Lung (tissue), 12 donors: Measurements from ENCODE around the gene TMEM272. TPM values are rescaled to one million over a fixed set of nuclear protein-coding genes. Genes with fewer than 3 reads are reported as not detected.
A peak's percentile ranks its signal among the peaks of the same experiment; 100 is the strongest.

Source experiments
- ATAC-seq: fragments of 200-7000 bp; cut with Tn5 transposase; one replicate; pipeline ENCODE4 v1.9.1; 2020; ENCODE audit warnings: moderate number of reproducible peaks; ENCODE audit not compliant: insufficient read depth, low FRiP score
- DNase-seq, 3 donors: peaks; one replicate each; pipeline ENCODE4 v3.0.0-alpha.2; 2013 to 2017
- H3K27ac ChIP-seq, 2 donors: one replicate each; pipeline ENCODE4 v1.5.1; 2013; ENCODE audit warnings: mild to moderate bottlenecking in 2 of 2, moderate library complexity in 2 of 2, control low read depth in 1 of 2, inconsistent platforms in 1 of 2, low read depth in 1 of 2, low read length in 1 of 2
- H3K27me3 ChIP-seq, 3 donors: one replicate each; pipeline ENCODE4 v1.5.1; 2013; ENCODE audit warnings: low read length in 2 of 3; ENCODE audit not compliant: control insufficient read depth in 3 of 3, insufficient read depth in 3 of 3
- H3K36me3 ChIP-seq, 4 donors: one replicate each; pipeline ENCODE4 v1.5.1; 2013; ENCODE audit warnings: low read length in 4 of 4, mild to moderate bottlenecking in 1 of 4, moderate library complexity in 1 of 4; ENCODE audit not compliant: control insufficient read depth in 4 of 4, insufficient read depth in 4 of 4
- H3K4me1 ChIP-seq, 5 donors: one replicate each; pipeline ENCODE4 v1.5.1; 2013; ENCODE audit warnings: low read length in 5 of 5, mild to moderate bottlenecking in 2 of 5, moderate library complexity in 1 of 5; ENCODE audit not compliant: control insufficient read depth in 5 of 5, insufficient read depth in 5 of 5
- H3K4me3 ChIP-seq: one replicate; pipeline ENCODE4 v1.5.1; 2013; ENCODE audit warnings: mild to moderate bottlenecking, control low read depth, moderate library complexity
- H3K9ac ChIP-seq, 2 donors: one replicate each; pipeline ENCODE4 v1.5.1; 2013; ENCODE audit warnings: low read length in 2 of 2, control low read depth in 1 of 2; ENCODE audit not compliant: insufficient read depth in 1 of 2
- H3K9me3 ChIP-seq, 4 donors: one replicate each; pipeline ENCODE4 v1.5.1; 2013; ENCODE audit warnings: low read length in 3 of 4, mild to moderate bottlenecking in 1 of 4, moderate library complexity in 1 of 4; ENCODE audit not compliant: control insufficient read depth in 4 of 4, insufficient read depth in 3 of 4
- CTCF ChIP-seq: IDR thresholded peaks from 2 replicates; pipeline ENCODE4 v1.5.1; 2012; ENCODE audit warnings: mild to moderate bottlenecking; ENCODE audit errors: control extremely low read depth, extremely low read depth
- WGBS, 2 donors: extraction: QIAGEN DNeasy Blood & Tissue Kit; methylation state at CpG; one replicate each; pipeline ENCODE4 v1.1.7; 2013; 5-methylcytosine and 5-hydroxymethylcytosine counted together
- polyA plus RNA-seq, 2 donors: library from polyadenylated mRNA; stranded (reverse); fragments of 200-250 nt; gene quantifications; one replicate each; pipeline ENCODE4 v1.2.1, GENCODE V29; 2013
- total RNA-seq, 2 donors: library from RNA; depleted of rRNA in 1 of 2; stranded (reverse); fragments of >200 nt in 1 of 2; gene quantifications; one replicate each; pipeline ENCODE4 v1.2.1, GENCODE V29; 2014 to 2021
- donor health status: control.
- donor health status: control.
- donor health status: Bipolar disorder and iron deficiency.
- donor health status: healthy.
- donor health status: DM: yes; HTN: yes; CAD: no.

TMEM272 gene
- total and polyA plus RNA-seq, 4 donors, result 0.08 to 0.55 (median 0.09) TPM

- ATAC-seq (no peak), DNase-seq (peak in 1 of 3 donors; percentile 46)
- Histone ChIP-seq H3K27me3 (no peaks in the 10 kb centered on the region), H3K4me1 (peaks cover 5 to 20% (median 15%) of the 10 kb centered on the region in 5 donors), H3K9me3 (no peaks in the 10 kb centered on the region), H3K9ac (no peak overlapping the region), H3K27ac (no peak overlapping the region), H3K4me3 (no peak overlapping the region), H3K36me3 (no peaks in the 10 kb centered on the region)
- TF ChIP-seq CTCF, result no peak
- 67 to 77% methylated on average over 2 of the region's 2 CpGs for WGBS, 2 donors
Measured at GRCh38 chr13:51806566-51806965, 38.4 kb downstream of the TMEM272 start.

GRCh38 chr13:51805925-51806324, 39.1 kb downstream of the TMEM272 start:
- H3K9ac ChIP-seq, result no peak overlapping the region
- H3K27me3 ChIP-seq, result no peaks in the 10 kb centered on the region
- no peak for ATAC-seq
- no peak for DNase-seq
- H3K4me3 ChIP-seq, result no peak overlapping the region
- 94 to 100% methylated on average over 2 of the region's 2 CpGs for WGBS, 2 donors
- no peak for TF ChIP-seq CTCF
- H3K36me3 ChIP-seq, result no peaks in the 10 kb centered on the region
- no peak overlapping the region for H3K27ac ChIP-seq
- no peaks in the 10 kb centered on the region for H3K9me3 ChIP-seq
- peaks cover 5 to 20% (median 17%) of the 10 kb centered on the region in 5 donors for H3K4me1 ChIP-seq

GRCh38 chr13:51805313-51805712, 39.7 kb downstream of the TMEM272 start:
- ATAC-seq (no peak), DNase-seq (no peak)
- no peak overlapping the region for H3K9ac ChIP-seq
- no peaks in the 10 kb centered on the region for H3K9me3 ChIP-seq
- no peaks in the 10 kb centered on the region for H3K27me3 ChIP-seq
- H3K4me3 ChIP-seq, result no peak overlapping the region
- WGBS, 2 donors, result 93 to 95% methylated on average over 4 of the region's 4 CpGs
- H3K36me3 ChIP-seq, result no peaks in the 10 kb centered on the region
- H3K4me1 ChIP-seq, result peaks cover 5 to 20% (median 17%) of the 10 kb centered on the region in 5 donors
- TF ChIP-seq CTCF, result no peak
- no peak overlapping the region for H3K27ac ChIP-seq
